GM10266 (cell line): ENCODE results near the gene STRIT1.

ENCODE experiments used
- DNase-seq: peaks from one replicate; pipeline ENCODE4 v3.0.0; 2012; ENCODE audit errors: extremely low spot score
- TF ChIP-seq, protein P1 (sequence below): IDR thresholded peaks from 2 replicates; pipeline ENCODE4 v1.5.1; 2012; ENCODE audit warnings: mild to moderate bottlenecking, low read depth; ENCODE audit not compliant: control insufficient read depth, insufficient read depth; ENCODE audit errors: missing control alignments

The STRIT1 gene

GRCh38 chr3:155331078-155331477 is 37.6 kb upstream of the STRIT1 start:
- DNase-seq = no peak
- TF ChIP-seq, protein P1, sequence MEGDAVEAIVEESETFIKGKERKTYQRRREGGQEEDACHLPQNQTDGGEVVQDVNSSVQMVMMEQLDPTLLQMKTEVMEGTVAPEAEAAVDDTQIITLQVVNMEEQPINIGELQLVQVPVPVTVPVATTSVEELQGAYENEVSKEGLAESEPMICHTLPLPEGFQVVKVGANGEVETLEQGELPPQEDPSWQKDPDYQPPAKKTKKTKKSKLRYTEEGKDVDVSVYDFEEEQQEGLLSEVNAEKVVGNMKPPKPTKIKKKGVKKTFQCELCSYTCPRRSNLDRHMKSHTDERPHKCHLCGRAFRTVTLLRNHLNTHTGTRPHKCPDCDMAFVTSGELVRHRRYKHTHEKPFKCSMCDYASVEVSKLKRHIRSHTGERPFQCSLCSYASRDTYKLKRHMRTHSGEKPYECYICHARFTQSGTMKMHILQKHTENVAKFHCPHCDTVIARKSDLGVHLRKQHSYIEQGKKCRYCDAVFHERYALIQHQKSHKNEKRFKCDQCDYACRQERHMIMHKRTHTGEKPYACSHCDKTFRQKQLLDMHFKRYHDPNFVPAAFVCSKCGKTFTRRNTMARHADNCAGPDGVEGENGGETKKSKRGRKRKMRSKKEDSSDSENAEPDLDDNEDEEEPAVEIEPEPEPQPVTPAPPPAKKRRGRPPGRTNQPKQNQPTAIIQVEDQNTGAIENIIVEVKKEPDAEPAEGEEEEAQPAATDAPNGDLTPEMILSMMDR = no peak

- no peak for DNase-seq
- TF ChIP-seq, protein P1 = no peak
These were observed 36.9 kb upstream of the STRIT1 start for GRCh38 chr3:155330370-155330769.

DNA sequence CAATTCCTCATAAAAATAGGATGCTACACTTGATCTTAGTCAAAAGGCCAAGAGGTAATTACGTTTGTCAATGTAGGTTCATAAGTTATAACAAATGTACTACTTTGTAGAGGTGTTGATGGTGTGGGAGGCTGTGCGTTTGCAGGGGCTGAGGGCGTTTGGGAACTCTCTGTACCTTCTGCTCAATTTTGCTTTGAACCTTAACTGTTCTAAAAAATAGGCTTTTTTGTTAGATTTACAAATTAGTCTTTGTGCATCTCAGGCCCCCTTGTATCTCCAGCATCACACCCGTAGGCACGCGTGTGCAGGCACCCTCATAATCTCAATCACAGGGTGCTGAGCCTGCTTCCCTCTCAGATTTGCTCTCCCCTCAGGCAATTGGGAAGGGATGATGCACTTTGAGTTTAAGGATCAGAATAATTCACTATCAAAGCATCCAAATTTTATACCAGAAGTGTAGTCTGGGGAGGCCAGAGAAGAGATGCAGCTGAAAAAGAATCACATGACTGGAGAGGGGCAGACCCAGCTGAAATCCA is 36.1 kb upstream of the STRIT1 start:
- DNase-seq = no peak
- TF ChIP-seq, protein P1 = no peak

DNA sequence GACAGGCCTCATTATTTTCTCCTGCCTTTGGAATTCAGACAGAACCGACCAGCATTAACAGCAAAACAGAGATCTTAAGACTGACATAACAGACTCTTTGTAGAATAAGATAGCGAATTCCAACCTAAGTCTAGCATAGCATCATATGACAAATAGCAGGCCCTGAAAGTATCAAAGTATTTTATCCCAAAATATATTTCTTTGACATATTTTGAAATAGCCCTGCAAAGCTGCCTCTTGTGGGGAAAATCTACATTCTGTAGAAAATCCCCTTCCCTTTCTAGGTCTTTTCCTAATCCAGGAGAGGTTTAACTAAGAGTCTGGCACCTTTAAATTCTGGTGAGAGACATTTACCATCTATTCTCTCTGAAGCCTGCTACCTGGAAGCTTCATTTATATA is 34.4 kb upstream of the STRIT1 start:
- TF ChIP-seq, protein P1 = no peak
- DNase-seq = no peak

- TF ChIP-seq, protein P1 = no peak
- no peak for DNase-seq
These were observed 33.9 kb upstream of the STRIT1 start for GRCh38 chr3:155327430-155327829.

- TF ChIP-seq, protein P1 = no peak
- DNase-seq = no peak
These were observed 33.4 kb upstream of the STRIT1 start for GRCh38 chr3:155326901-155327300.

GRCh38 chr3:155326244-155326643 is 32.8 kb upstream of the STRIT1 start:
- no peak for DNase-seq
- TF ChIP-seq, protein P1 = no peak
